ENCODE measurements around the gene ZNF189. TPM values are rescaled to one million over a fixed set of nuclear protein-coding genes. Genes with fewer than 3 reads are reported as not detected.

The ZNF189 gene
- total RNA-seq, 4 donors from 2014 or later = 9.7 to 42.8 (median 12.2) TPM

GRCh38 chr9:101354143-101354764 is 44.4 kb upstream of the ZNF189 start:
- in situ Hi-C loops (cut with MboI; ENCODE audit: low sequenced_read_pairs in 4 of 4) = no loop called here
- Histone ChIP-seq H3K36me3 (no peaks in the 10 kb centered on the region), H3K27me3 (no peaks in the 10 kb centered on the region), H3K27ac (no peak overlapping the region), H3K4me3 (no peak overlapping the region), H3K4me1 (no peaks in the 10 kb centered on the region), H3K9me3 (no peaks in the 10 kb centered on the region)
- intact Hi-C loops (cut with DNase I; ENCODE audit: low total_unique reads) = no loop called here
- no peak for ATAC-seq
- no peak for DNase-seq
- TF ChIP-seq CTCF (IDR thresholded peaks at IDR 0.05 in 4 of 5, conservative IDR thresholded peaks at IDR 0.05 in 1 of 5) (no peak), POLR2A (IDR thresholded peaks at IDR 0.05) (no peak)

- TF ChIP-seq POLR2A (IDR thresholded peaks at IDR 0.05) (no peak), CTCF (IDR thresholded peaks at IDR 0.05 in 4 of 5, conservative IDR thresholded peaks at IDR 0.05 in 1 of 5) (no peak)
- no peaks in the 10 kb centered on the region for H3K36me3 ChIP-seq
- no peaks in the 10 kb centered on the region for H3K4me1 ChIP-seq
- ATAC-seq (no peak), DNase-seq (no peak)
- intact Hi-C loops (cut with DNase I; ENCODE audit: low total_unique reads) = no loop called here
- no peaks in the 10 kb centered on the region for H3K27me3 ChIP-seq
- H3K27ac ChIP-seq = no peak overlapping the region
- no peak overlapping the region for H3K4me3 ChIP-seq
- in situ Hi-C loops (cut with MboI; ENCODE audit: low sequenced_read_pairs in 4 of 4) = no loop called here
- H3K9me3 ChIP-seq = no peaks in the 10 kb centered on the region
Measured at GRCh38 chr9:101354765-101355708, 43.6 kb upstream of the ZNF189 start.

GRCh38 chr9:101356619-101357018 is 42.0 kb upstream of the ZNF189 start:
- in situ Hi-C loops (cut with MboI; ENCODE audit: low sequenced_read_pairs in 4 of 4) = no loop called here
- TF ChIP-seq CTCF (IDR thresholded peaks at IDR 0.05 in 4 of 5, conservative IDR thresholded peaks at IDR 0.05 in 1 of 5) = no peak
- no peak for TF ChIP-seq POLR2A (IDR thresholded peaks at IDR 0.05)
- Histone ChIP-seq H3K4me3 (no peak overlapping the region), H3K27ac (no peak overlapping the region), H3K27me3 (no peaks in the 10 kb centered on the region), H3K9me3 (no peaks in the 10 kb centered on the region), H3K4me1 (no peaks in the 10 kb centered on the region), H3K36me3 (no peaks in the 10 kb centered on the region)
- intact Hi-C loops (cut with DNase I; ENCODE audit: low total_unique reads) = no loop called here
- DNase-seq (no peak), ATAC-seq (no peak)

- DNase-seq (no peak), ATAC-seq (no peak)
- Histone ChIP-seq H3K36me3 (no peaks in the 10 kb centered on the region), H3K9me3 (no peaks in the 10 kb centered on the region), H3K4me3 (no peak overlapping the region), H3K27ac (no peak overlapping the region), H3K4me1 (no peaks in the 10 kb centered on the region), H3K27me3 (no peaks in the 10 kb centered on the region)
- intact Hi-C loops (cut with DNase I; ENCODE audit: low total_unique reads) (no loop called here), in situ Hi-C loops (cut with MboI; ENCODE audit: low sequenced_read_pairs in 4 of 4) (no loop called here)
- no peak for TF ChIP-seq CTCF (IDR thresholded peaks at IDR 0.05 in 4 of 5, conservative IDR thresholded peaks at IDR 0.05 in 1 of 5)
- no peak for TF ChIP-seq POLR2A (IDR thresholded peaks at IDR 0.05)
Measured at GRCh38 chr9:101359679-101360078, 39.0 kb upstream of the ZNF189 start.
